ENCODE data around the gene ANKRD28. TPM values are rescaled to one million over a fixed set of nuclear protein-coding genes. Genes with fewer than 3 reads are reported as not detected.

The ANKRD28 gene
- total RNA-seq, 1 experiment from 2014 or later: 113 TPM

- no peaks in the 10 kb centered on the region for H3K4me1 ChIP-seq (ENCODE audit: low read length)
- no peak overlapping the region for H2AFZ ChIP-seq (ENCODE audit: low read length)
- no peak overlapping the region for H3K4me3 ChIP-seq (ENCODE audit: low read length)
- no peaks in the 10 kb centered on the region for H3K36me3 ChIP-seq (ENCODE audit: insufficient read depth, low read length)
- no peak overlapping the region for H3K9ac ChIP-seq (ENCODE audit: low read length)
- no peaks in the 10 kb centered on the region for H3K79me2 ChIP-seq (ENCODE audit: low read length)
- no peak overlapping the region for H3K27ac ChIP-seq (ENCODE audit: low read length)
- peaks cover 14% of the 10 kb centered on the region for H3K9me3 ChIP-seq (ENCODE audit: low read length)
- no peak overlapping the region for H3K4me2 ChIP-seq (ENCODE audit: low read depth, low read length, poor library complexity, severe bottlenecking)
- H3K27me3 ChIP-seq (ENCODE audit: low read length): no peaks in the 10 kb centered on the region
- H3K9me2 ChIP-seq (replicated peaks; ENCODE audit: insufficient read depth, low read length): no peaks in the 10 kb centered on the region
- H4K20me1 ChIP-seq (ENCODE audit: insufficient read depth, low read depth, low read length): no peaks in the 10 kb centered on the region
- no peak for DNase-seq
These were observed 137.5 kb downstream of the ANKRD28 start for GRCh38 chr3:15660055-15660935.

GRCh38 chr3:15659254-15659975 is 138.4 kb downstream of the ANKRD28 start:
- Histone ChIP-seq H3K27ac (ENCODE audit: low read length) (no peak overlapping the region), H3K9me3 (ENCODE audit: low read length) (peaks cover 16% of the 10 kb centered on the region), H3K9me2 (replicated peaks; ENCODE audit: insufficient read depth, low read length) (no peaks in the 10 kb centered on the region), H3K4me3 (ENCODE audit: low read length) (no peak overlapping the region), H3K36me3 (ENCODE audit: insufficient read depth, low read length) (no peaks in the 10 kb centered on the region), H4K20me1 (ENCODE audit: insufficient read depth, low read depth, low read length) (no peaks in the 10 kb centered on the region), H3K4me1 (ENCODE audit: low read length) (no peaks in the 10 kb centered on the region), H2AFZ (ENCODE audit: low read length) (no peak overlapping the region), H3K4me2 (ENCODE audit: low read depth, low read length, poor library complexity, severe bottlenecking) (no peak overlapping the region), H3K27me3 (ENCODE audit: low read length) (no peaks in the 10 kb centered on the region), H3K79me2 (ENCODE audit: low read length) (no peaks in the 10 kb centered on the region), H3K9ac (ENCODE audit: low read length) (no peak overlapping the region)
- DNase-seq: no peak

- H3K4me2 ChIP-seq (ENCODE audit: low read depth, low read length, poor library complexity, severe bottlenecking): no peak overlapping the region
- H3K9me3 ChIP-seq (ENCODE audit: low read length): peaks cover 16% of the 10 kb centered on the region
- no peak overlapping the region for H3K27ac ChIP-seq (ENCODE audit: low read length)
- H3K9ac ChIP-seq (ENCODE audit: low read length): no peak overlapping the region
- no peaks in the 10 kb centered on the region for H3K36me3 ChIP-seq (ENCODE audit: insufficient read depth, low read length)
- H3K4me3 ChIP-seq (ENCODE audit: low read length): no peak overlapping the region
- no peaks in the 10 kb centered on the region for H4K20me1 ChIP-seq (ENCODE audit: insufficient read depth, low read depth, low read length)
- H3K4me1 ChIP-seq (ENCODE audit: low read length): no peaks in the 10 kb centered on the region
- H3K27me3 ChIP-seq (ENCODE audit: low read length): no peaks in the 10 kb centered on the region
- H3K79me2 ChIP-seq (ENCODE audit: low read length): no peaks in the 10 kb centered on the region
- no peak overlapping the region for H2AFZ ChIP-seq (ENCODE audit: low read length)
- no peak for DNase-seq
- H3K9me2 ChIP-seq (replicated peaks; ENCODE audit: insufficient read depth, low read length): no peaks in the 10 kb centered on the region
These were observed 140.8 kb downstream of the ANKRD28 start for GRCh38 chr3:15657016-15657415.

GRCh38 chr3:15656342-15656741 is 141.4 kb downstream of the ANKRD28 start:
- peaks cover 16% of the 10 kb centered on the region for H3K9me3 ChIP-seq (ENCODE audit: low read length)
- H3K4me3 ChIP-seq (ENCODE audit: low read length): no peak overlapping the region
- no peaks in the 10 kb centered on the region for H3K79me2 ChIP-seq (ENCODE audit: low read length)
- H3K27me3 ChIP-seq (ENCODE audit: low read length): no peaks in the 10 kb centered on the region
- H4K20me1 ChIP-seq (ENCODE audit: insufficient read depth, low read depth, low read length): no peaks in the 10 kb centered on the region
- no peak for DNase-seq
- no peak overlapping the region for H2AFZ ChIP-seq (ENCODE audit: low read length)
- no peak overlapping the region for H3K9ac ChIP-seq (ENCODE audit: low read length)
- H3K4me1 ChIP-seq (ENCODE audit: low read length): no peaks in the 10 kb centered on the region
- H3K27ac ChIP-seq (ENCODE audit: low read length): no peak overlapping the region
- H3K9me2 ChIP-seq (replicated peaks; ENCODE audit: insufficient read depth, low read length): no peaks in the 10 kb centered on the region
- H3K36me3 ChIP-seq (ENCODE audit: insufficient read depth, low read length): no peaks in the 10 kb centered on the region
- H3K4me2 ChIP-seq (ENCODE audit: low read depth, low read length, poor library complexity, severe bottlenecking): no peak overlapping the region

- Histone ChIP-seq H3K4me1 (ENCODE audit: low read length) (peaks cover 7% of the 10 kb centered on the region), H3K9me2 (replicated peaks; ENCODE audit: insufficient read depth, low read length) (no peaks in the 10 kb centered on the region), H3K4me3 (ENCODE audit: low read length) (no peak overlapping the region), H3K9ac (ENCODE audit: low read length) (no peak overlapping the region), H3K4me2 (ENCODE audit: low read depth, low read length, poor library complexity, severe bottlenecking) (no peak overlapping the region), H3K27me3 (ENCODE audit: low read length) (no peaks in the 10 kb centered on the region), H4K20me1 (ENCODE audit: insufficient read depth, low read depth, low read length) (no peaks in the 10 kb centered on the region), H3K36me3 (ENCODE audit: insufficient read depth, low read length) (no peaks in the 10 kb centered on the region), H2AFZ (ENCODE audit: low read length) (no peak overlapping the region), H3K9me3 (ENCODE audit: low read length) (peaks cover 16% of the 10 kb centered on the region), H3K27ac (ENCODE audit: low read length) (no peak overlapping the region), H3K79me2 (ENCODE audit: low read length) (no peaks in the 10 kb centered on the region)
- no peak for DNase-seq
These were observed 142.9 kb downstream of the ANKRD28 start for GRCh38 chr3:15654891-15655290.

- H3K4me2 ChIP-seq (ENCODE audit: low read depth, low read length, poor library complexity, severe bottlenecking): no peak overlapping the region
- H3K36me3 ChIP-seq (ENCODE audit: insufficient read depth, low read length): no peaks in the 10 kb centered on the region
- no peak for DNase-seq
- H3K9me2 ChIP-seq (replicated peaks; ENCODE audit: insufficient read depth, low read length): no peaks in the 10 kb centered on the region
- H2AFZ ChIP-seq (ENCODE audit: low read length): no peak overlapping the region
- no peak overlapping the region for H3K4me3 ChIP-seq (ENCODE audit: low read length)
- H3K79me2 ChIP-seq (ENCODE audit: low read length): no peaks in the 10 kb centered on the region
- H3K27me3 ChIP-seq (ENCODE audit: low read length): no peaks in the 10 kb centered on the region
- no peak overlapping the region for H3K9ac ChIP-seq (ENCODE audit: low read length)
- H3K27ac ChIP-seq (ENCODE audit: low read length): no peak overlapping the region
- no peaks in the 10 kb centered on the region for H4K20me1 ChIP-seq (ENCODE audit: insufficient read depth, low read depth, low read length)
- peaks cover 15% of the 10 kb centered on the region for H3K4me1 ChIP-seq (ENCODE audit: low read length)
- peaks cover 16% of the 10 kb centered on the region for H3K9me3 ChIP-seq (ENCODE audit: low read length)
These were observed 143.7 kb downstream of the ANKRD28 start for GRCh38 chr3:15654127-15654526.

GRCh38 chr3:15653321-15653720 is 144.5 kb downstream of the ANKRD28 start:
- Histone ChIP-seq H3K9ac (ENCODE audit: low read length) (no peak overlapping the region), H4K20me1 (ENCODE audit: insufficient read depth, low read depth, low read length) (no peaks in the 10 kb centered on the region), H3K4me3 (ENCODE audit: low read length) (no peak overlapping the region), H3K79me2 (ENCODE audit: low read length) (no peaks in the 10 kb centered on the region), H3K9me2 (replicated peaks; ENCODE audit: insufficient read depth, low read length) (no peaks in the 10 kb centered on the region), H3K27ac (ENCODE audit: low read length) (no peak overlapping the region), H3K27me3 (ENCODE audit: low read length) (no peaks in the 10 kb centered on the region), H3K9me3 (ENCODE audit: low read length) (peaks cover 16% of the 10 kb centered on the region), H3K4me1 (ENCODE audit: low read length) (peaks cover 21% of the 10 kb centered on the region), H2AFZ (ENCODE audit: low read length) (no peak overlapping the region), H3K4me2 (ENCODE audit: low read depth, low read length, poor library complexity, severe bottlenecking) (no peak overlapping the region), H3K36me3 (ENCODE audit: insufficient read depth, low read length) (no peaks in the 10 kb centered on the region)
- DNase-seq: no peak

GRCh38 chr3:15651396-15651795 is 146.4 kb downstream of the ANKRD28 start:
- Histone ChIP-seq H3K4me1 (ENCODE audit: low read length) (peaks cover 36% of the 10 kb centered on the region), H3K27ac (ENCODE audit: low read length) (no peak overlapping the region), H3K9me2 (replicated peaks; ENCODE audit: insufficient read depth, low read length) (no peaks in the 10 kb centered on the region), H3K36me3 (ENCODE audit: insufficient read depth, low read length) (no peaks in the 10 kb centered on the region), H3K9me3 (ENCODE audit: low read length) (peaks cover 8% of the 10 kb centered on the region), H3K79me2 (ENCODE audit: low read length) (no peaks in the 10 kb centered on the region), H3K4me3 (ENCODE audit: low read length) (no peak overlapping the region), H3K4me2 (ENCODE audit: low read depth, low read length, poor library complexity, severe bottlenecking) (no peak overlapping the region), H3K9ac (ENCODE audit: low read length) (no peak overlapping the region), H2AFZ (ENCODE audit: low read length) (no peak overlapping the region), H3K27me3 (ENCODE audit: low read length) (no peaks in the 10 kb centered on the region), H4K20me1 (ENCODE audit: insufficient read depth, low read depth, low read length) (no peaks in the 10 kb centered on the region)
- no peak for DNase-seq

Measured in Karpas-422 (cell line).